ENCODE measurements around the gene PROK2.

PROK2 gene

DNA sequence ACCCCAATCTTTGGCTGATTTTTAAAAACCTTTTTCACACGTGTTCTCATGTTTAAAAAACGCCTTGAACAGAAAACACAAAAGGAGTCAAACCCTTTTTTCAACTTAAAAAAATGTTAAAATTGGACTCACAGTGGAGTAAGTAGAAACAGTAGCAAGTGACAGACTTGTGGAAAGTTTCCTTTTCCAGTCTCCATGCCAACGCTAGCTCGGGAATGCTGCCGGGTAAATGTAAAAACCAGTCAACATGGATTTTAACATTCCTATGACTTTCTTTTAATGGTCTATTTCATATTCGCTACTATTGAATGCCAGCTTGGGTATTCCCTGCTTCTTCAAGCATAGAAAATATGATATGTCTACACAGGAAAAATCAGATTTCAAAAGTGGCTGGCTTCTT is 1.6 kb upstream of the PROK2 start:
- no peak for DNase-seq (ENCODE audit: low read depth in 2 of 2)

DNA sequence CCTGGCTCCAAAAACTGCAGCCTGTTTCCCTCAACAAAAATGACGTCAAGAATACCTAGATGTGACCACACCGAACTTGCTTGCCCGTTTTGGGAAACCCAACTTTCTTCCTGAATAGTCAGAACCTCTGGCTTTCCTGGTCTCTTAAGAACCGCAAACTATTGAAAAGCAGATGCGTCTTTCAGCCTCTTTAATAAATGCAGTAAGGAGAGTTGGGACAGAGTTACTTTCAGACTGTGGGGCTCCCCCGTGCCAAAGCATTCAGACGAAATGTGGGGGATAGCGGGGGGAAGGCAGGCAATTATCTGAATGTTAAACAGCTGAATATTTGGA is 1.2 kb upstream of the PROK2 start:
- DNase-seq (ENCODE audit: low read depth in 2 of 2) = no peak

DNA sequence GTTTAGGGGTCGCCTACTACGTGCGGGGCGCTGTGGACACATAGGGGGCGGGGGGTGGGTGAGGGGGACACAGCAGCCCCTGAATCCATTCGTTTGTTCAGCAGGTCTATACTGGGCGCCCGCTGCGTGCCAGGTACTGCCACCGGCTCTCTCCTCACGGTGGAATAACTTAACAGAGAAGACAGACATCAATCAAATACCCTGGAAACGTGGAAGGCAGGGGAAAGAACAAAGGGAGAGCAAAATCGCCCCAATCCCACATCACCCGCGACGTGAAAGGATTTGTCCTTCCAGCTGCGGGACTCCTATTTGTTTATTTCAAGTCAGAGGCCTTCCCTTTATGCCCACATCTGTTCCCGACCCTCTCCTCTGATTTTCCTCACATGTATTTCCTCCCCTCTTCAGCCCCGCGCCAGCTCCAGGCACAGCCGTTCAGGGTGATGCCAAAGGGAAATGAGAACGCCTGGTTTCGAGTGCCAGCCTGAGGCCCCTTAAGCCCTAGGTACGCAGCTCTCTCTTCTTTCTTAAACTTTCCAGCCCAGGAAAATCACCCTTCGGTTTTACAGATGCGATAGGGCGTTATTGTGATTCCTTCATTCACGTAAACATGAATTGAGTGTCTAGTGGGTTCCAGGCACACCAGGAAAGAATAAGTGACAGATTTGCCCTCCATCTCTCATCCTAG is 726 bp upstream of the PROK2 start:
- no peak for DNase-seq (ENCODE audit: low read depth in 2 of 2)

DNA sequence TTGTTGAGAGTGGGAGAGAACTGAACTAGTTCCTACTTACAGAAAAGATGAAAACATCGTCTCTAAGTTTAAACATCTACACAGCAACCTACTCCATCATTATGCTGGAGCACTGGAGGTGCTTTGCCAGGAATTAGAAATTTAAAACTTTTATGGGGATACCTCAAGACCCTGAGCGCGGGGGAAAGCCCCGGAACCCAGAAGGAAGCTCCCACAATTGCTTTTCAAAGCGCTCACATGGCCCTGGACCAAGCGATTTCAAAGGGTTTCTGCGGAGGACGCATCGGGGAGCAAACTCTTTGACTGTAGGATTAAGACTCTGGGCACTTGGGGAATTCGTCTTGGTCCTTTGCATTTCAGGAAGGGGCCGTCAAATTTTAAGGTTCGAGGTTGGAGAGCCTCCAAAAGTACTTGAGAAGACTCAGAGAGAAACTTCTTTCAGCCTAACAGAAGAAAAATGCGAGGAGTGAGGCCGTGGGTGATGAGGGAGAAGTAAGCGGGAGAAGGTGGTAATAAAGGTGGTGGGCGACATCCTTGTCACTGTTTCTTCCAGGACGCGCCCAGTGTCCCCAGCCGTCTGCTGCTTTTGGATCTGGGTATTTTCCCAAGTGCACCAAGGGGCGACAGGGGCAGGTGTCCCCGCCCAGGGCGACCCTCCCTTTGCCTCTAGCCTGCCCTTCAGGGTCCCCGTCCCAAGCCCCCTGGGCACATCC is 591 bp downstream of the PROK2 start:
- no peak for DNase-seq (ENCODE audit: low read depth in 2 of 2)

DNA sequence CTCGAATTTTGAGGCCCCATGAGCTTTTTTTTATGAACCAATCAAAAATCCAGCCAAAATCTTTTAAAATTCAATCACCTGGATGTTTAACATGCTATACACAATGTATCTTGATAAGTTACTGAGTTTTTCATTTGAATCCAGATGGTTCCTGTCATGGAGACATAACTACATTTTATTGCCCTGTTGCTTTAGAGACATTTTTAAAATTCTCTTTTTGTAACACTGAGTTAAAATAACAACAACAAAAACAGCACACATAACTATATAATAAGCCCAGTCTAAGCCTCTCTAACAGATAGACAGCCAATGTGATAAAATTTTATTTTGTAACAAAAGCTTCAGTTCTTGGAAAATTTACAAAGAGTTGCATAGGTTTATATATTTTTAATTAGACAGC is 1.8 kb downstream of the PROK2 start:
- no peak for DNase-seq (ENCODE audit: low read depth in 2 of 2)

DNA sequence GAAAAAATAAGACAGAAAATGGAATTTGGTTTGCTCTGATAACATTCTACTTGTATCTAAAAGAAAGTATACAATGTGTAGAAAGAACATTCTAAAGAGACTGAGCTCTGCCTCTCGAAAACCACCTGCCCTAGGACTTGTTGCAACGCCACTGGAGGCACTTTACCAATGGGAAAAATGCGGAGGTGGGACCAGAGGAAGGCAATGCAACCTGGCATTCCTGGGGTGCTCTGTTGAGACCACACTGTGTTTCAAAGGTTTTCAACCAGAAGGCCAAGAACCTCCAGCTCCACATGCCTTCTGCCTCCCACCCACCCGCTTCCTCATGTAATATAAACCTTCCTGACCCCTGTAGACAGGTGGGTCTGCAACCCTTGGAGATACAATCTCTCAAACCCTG is 4.5 kb downstream of the PROK2 start:
- DNase-seq (ENCODE audit: low read depth in 2 of 2) = no peak

DNA sequence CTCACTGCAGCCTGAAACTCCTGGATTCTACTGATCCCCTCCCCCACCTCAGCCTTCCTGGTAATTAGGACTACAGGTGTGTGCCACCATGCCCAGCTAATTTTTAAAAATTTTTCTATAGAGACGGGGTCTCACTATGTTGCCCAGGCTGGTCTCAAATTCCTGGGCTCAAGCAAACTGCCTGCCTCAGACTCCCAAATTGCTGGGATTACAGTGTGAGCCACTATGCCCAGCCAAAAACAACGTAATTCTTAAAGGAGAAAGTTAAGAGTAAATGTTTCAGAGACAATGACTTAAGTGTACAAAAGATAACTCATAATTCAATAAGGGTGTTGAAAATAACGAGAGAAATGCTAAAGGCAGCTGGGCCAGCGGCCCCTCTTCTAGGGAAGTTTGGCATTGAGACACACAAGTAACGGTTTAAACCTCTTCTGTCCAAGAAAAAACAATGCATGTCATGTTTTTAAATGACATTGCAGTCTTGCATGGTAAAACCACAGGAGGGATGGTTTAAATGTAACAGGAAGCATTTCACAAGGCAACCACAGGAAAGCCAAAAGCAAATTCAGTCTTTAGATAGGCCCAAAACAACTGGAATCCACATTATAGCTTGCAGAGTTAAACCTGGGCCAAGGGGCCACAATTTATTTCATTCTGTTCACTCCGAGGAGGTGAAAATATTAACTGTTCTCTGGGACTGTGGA is 5.1 kb downstream of the PROK2 start:
- DNase-seq (ENCODE audit: low read depth in 2 of 2) = no peak

DNA sequence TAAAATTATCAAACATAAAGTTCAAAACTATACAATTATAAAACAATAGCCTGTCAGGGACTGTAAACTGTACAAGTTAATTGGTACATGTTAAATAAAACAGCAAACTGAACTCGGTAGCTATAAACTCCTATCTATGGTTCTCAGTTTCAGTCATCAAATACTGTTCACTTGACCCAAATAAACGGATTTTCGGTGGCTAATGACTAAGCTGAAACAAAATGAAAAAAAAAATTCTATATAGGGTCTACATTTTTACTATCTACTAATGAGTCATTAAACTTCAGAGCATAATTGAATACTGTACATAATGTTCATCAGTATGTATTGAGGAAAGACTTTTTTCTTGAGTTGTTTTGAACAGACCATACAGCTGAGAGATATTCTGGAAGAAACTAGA is 6.6 kb downstream of the PROK2 start:
- no peak for DNase-seq (ENCODE audit: low read depth in 2 of 2)

DNA sequence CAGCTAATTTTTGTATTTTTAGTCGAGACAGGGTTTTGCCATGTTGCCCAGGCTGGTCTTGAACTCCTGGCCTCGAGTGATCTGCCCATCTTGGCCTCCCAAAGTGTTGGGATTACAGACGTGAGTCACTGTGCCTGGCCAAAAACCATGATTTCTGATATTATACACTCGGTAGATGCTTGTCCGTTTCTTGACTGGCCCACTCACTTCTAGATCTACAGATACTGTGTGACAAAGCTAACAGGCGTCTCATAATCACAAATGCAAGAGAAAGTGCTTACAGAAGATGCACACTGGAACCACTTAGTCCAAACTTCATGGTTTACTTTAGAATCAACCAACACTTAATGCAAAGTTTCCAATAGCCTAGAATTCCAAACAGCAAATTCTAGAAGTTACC is 8.4 kb downstream of the PROK2 start:
- DNase-seq (ENCODE audit: low read depth in 2 of 2) = no peak

DNA sequence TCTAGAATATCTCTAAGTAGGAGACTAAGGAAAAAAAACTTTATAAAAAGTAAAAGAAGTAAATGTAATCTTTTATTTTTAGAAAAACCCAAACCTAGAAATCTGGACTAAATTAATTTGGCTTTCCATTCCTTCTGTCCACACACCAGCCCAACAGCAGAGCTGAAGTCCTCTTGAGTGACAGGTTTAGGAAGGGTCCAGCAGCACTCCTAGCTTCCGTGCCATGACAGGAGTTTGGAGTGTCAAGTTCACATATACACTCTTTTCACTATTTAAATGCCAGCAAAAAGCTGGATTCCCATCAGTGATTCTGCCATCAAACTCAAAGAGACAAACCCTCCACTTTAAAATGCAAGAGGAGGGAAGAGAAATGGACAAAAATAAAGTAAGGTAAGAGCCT is 13.1 kb downstream of the PROK2 start:
- no peak for DNase-seq (ENCODE audit: low read depth in 2 of 2)

DNA sequence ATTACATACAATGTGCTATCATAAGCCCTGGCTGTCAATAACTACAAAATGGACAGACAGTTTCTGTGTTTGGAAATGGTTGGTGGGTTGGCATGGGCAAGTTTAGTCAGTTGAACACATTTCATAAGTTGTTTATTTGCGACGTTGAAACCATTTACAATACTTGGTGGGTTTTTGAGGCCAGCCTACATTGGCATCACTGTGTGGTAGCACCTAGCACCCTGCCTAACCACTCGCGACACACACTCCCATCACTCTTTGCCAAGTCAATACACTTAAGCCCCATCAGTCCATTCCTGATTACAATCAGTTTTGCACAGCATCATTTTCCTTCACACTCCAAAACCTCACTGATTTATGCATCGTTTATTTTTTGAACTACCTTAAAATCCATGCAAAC is 13.8 kb downstream of the PROK2 start:
- no peak for DNase-seq (ENCODE audit: low read depth in 2 of 2)

DNA sequence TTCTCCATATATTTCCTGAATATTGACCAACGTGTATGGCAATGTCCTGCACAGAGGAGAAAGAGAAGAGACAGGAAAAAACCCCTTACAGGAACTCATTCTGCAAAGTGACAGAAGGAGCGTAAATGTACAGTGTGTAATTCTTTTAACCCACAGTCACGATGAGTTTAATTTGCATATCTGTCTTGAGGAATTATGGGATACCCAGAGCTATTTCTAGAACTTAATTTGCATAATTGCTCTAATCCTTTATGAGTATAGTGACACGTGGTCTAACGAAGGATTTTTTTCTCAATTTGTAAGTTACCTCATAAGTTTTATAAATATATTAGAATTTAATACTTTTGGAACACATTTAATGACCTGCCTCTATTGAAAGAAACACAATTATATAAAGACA is 21.5 kb downstream of the PROK2 start:
- DNase-seq (ENCODE audit: low read depth in 2 of 2) = no peak

DNA sequence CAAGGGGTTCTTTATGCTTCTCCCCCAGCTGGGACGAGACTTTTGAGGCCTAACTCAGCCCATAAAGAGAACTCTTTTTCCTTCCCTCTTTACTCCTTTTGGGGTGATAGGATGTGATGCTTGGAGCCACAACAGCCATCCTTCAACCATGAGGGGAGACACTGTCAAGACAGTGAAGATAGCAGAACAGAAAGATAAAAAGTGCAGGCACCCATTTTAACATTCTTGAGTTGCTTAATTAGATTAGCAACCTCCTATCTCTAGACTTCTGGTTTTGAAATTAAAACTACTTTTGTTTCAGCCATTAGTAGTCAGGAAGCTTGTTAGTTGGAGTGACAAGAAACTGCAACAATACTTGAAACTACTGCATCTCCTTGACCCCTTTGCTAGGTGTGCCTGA is 24.8 kb downstream of the PROK2 start:
- no peak for DNase-seq (ENCODE audit: low read depth in 2 of 2)

DNA sequence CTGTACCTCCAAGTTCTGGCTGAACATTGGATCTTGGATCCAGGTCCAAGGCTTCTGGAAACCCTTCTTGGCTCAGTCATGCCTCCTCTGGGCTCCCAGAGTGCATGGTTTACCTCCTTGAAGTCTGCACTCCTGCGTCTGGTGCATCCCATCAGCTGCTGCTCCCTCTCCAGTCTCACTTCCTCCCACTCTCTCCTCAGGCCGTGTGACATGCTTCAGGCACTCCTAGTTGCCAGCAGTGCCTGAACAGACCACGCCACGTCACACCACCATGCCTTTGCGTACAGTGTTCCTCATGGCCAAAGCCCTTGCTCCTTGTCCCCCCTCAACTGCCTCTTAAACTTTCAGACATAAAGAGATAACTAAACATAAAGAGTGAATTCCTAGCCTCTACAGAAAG is 25.5 kb downstream of the PROK2 start:
- DNase-seq (ENCODE audit: low read depth in 2 of 2) = no peak

DNA sequence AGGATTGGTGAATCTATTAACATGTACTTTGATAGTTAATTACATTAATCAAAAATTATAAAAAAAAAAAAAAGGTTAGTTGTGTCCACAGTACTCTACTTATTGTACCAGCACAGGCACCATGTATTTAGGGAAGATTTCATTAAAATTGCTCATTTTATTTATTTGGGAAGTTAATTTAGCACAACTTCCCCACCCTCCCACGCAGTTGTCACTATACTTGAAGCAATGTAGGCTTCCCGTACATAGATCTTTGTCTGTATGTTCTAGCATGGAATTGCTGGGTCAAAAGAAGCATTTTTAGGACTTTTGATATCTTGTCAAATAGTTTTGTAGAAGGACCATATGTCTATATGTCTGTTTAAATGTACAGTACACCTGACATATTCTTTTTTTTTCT is 26.9 kb downstream of the PROK2 start:
- no peak for DNase-seq (ENCODE audit: low read depth in 2 of 2)

DNA sequence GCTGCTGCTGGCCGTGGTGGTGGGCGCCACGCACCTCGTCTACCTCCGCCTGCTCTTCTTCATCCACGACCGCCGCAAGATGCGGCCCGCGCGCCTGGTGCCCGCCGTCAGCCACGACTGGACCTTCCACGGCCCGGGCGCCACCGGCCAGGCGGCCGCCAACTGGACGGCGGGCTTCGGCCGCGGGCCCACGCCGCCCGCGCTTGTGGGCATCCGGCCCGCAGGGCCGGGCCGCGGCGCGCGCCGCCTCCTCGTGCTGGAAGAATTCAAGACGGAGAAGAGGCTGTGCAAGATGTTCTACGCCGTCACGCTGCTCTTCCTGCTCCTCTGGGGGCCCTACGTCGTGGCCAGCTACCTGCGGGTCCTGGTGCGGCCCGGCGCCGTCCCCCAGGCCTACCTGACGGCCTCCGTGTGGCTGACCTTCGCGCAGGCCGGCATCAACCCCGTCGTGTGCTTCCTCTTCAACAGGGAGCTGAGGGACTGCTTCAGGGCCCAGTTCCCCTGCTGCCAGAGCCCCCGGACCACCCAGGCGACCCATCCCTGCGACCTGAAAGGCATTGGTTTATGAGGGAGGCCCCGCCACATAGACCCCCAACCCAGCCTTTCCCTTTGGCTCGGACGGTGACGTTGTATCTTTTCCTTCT is 30.2 kb downstream of the PROK2 start:
- DNase-seq (ENCODE audit: low read depth in 2 of 2) = no peak

DNA sequence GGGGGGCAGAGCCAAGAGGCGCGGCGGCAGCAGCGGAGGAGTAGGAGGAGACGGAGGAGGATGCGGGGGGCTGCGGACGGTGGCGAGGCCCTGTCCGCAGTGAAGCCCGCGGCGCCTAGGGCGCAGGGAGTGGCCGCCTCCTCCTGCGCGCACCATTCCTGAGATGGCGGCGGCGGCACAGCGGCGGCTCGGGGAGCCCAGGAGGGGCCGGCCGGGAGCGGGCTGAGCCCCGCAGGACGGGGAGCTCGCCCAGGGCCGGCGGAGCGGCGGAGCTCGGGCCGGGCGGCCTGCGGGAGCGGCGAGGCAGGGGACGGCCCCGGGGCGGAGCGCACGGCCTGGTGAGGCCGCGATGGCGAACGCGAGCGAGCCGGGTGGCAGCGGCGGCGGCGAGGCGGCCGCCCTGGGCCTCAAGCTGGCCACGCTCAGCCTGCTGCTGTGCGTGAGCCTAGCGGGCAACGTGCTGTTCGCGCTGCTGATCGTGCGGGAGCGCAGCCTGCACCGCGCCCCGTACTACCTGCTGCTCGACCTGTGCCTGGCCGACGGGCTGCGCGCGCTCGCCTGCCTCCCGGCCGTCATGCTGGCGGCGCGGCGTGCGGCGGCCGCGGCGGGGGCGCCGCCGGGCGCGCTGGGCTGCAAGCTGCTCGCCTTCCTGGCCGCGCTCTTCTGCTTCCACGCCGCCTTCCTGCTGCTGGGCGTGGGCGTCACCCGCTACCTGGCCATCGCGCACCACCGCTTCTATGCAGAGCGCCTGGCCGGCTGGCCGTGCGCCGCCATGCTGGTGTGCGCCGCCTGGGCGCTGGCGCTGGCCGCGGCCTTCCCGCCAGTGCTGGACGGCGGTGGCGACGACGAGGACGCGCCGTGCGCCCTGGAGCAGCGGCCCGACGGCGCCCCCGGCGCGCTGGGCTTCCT is 31.0 kb downstream of the PROK2 start, which contains the start of gene GPR27:
Gene GPR27 (plus strand): TSS at position 155 of the 909 bp plus-strand sequence. CDS start 195 bp downstream, at position 350.
- no peak for DNase-seq (ENCODE audit: low read depth in 2 of 2)

DNA sequence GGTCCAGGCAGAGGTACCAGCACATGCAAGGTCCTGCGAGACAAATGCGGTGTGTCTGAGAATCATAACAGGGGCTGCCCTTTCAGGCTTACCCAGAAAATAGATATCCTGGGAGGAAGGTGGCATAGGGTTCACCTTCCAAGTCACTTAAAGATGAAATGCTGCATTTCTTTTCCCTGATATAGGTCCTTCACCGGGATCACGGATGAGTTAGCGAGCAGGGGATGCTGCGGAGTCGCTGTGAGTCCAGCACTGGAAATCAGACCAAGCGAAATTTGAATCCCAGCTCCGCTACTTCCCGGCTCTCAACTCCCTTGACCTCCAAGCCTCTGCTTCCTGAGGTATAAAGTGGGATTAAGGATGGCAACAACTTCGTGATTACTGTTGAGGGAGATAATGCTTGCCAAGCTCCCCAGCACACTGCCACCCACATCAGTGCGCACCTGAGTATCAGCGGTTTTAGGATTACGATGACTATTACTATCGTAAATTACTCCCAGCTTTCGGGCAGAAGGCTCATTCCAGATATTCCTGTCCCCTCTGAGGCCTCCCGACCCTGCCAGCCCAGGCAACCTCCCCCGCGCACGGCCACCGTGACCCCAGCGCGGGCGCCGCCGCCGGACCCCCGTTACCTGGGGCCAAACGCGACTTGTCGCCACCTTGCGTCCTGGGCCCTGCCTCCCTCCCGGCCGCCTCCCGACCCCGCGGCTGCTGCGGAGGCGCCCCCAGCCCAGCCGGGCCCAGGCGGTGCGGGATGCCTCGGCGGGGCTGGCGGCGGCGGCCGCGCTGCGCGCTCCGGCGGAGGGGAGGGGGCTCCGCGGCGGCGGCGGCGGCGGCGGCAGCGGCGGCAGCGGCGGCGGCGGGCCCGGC is 31.9 kb downstream of the PROK2 start:
- no peak for DNase-seq (ENCODE audit: low read depth in 2 of 2)

DNA sequence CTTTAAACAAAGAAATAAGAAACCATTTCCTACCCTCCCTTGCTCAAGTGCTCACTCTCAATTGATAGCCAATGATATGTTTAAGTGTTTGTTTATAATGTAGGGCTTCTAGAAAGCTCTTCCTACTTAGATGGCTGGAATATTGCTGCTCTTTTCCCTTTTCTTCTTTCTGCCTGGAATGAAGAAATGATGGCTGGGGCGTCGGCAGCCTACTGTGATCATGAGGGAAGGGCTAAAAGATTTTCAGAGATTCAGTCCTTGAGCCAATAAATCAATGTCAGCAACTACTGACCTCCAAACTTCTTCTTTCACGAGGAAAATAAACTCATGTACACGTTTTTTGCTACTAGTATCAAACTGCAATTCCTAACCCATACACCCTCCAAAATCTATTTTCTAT is 33.3 kb downstream of the PROK2 start:
- no peak for DNase-seq (ENCODE audit: low read depth in 2 of 2)

DNA sequence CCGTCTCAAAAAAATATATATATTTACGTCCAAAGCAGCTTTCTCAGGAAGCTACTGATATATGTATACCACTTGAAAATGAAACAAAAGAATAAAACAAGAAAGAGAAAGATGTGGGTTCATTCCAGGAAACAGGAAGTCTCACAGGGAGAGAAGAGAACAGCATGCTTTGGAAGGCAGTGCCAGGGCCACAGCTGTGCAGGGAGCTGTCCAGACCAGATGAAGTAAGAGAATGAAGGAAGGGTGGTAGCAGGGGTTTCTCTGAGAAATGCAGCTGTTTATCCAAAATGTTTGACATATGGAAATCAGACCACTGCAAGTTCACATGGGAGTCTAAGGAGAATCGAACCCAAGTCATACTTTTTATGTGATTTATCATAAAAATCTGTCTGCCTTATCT is 40.2 kb downstream of the PROK2 start:
- DNase-seq (ENCODE audit: low read depth in 2 of 2) = no peak

DNA sequence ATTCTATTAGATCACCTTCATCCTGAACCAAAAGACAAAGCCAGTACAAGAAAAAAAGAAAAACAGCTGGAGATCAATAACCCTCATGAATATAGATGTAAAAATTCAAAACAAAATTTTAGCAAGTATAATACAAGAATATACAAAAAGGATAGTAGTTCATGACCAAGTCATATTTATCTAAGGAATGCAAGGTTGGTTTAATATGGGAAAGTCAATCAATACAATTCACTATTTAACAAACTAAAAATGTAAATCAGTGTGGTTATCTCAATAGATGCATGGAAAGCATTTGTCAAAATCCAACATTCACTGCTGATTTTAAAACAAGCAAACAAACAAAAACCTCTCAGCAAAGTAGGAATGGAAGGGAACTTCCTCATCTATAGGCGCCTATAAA is 42.3 kb downstream of the PROK2 start:
- no peak for DNase-seq (ENCODE audit: low read depth in 2 of 2)
